ENCODE measurements around the gene C12orf57.

Gene C12orf57

DNA sequence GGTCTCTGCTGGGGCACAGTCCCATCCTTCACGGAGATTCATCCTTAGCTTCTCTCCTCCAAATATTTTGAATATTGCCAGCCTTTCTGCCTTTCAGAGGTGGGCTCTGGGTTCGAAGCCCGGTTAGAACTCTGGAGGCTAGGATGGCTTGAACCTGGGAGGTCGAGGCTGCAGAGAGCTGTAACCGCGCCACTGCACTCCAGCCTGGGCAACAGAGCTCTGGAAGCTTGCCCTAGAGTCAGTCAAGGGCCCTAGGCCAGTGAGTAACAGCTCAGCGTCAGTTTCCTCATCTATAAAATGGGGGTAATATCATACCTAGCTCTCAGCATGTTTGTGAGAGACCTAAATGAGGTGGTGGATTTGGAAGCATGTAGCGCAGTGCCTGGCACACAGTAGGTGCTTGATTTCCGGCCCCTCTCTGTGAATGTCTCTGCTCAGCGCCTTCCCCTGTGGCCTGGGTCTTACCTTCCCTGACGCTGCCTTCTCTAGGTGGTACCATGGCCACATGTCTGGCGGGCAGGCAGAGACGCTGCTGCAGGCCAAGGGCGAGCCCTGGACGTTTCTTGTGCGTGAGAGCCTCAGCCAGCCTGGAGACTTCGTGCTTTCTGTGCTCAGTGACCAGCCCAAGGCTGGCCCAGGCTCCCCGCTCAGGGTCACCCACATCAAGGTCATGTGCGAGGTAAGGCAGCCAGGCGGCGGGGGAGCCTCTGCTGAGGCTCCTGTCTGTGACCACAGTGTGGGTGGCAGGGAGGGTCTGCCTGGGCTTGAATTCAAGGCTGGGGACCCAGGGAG is 10.7 kb downstream of the C12orf57 start:
- no peak for DNase-seq

GRCh38 chr12:6955108-6956020 is 11.5 kb downstream of the C12orf57 start:
- no peak for DNase-seq

DNA sequence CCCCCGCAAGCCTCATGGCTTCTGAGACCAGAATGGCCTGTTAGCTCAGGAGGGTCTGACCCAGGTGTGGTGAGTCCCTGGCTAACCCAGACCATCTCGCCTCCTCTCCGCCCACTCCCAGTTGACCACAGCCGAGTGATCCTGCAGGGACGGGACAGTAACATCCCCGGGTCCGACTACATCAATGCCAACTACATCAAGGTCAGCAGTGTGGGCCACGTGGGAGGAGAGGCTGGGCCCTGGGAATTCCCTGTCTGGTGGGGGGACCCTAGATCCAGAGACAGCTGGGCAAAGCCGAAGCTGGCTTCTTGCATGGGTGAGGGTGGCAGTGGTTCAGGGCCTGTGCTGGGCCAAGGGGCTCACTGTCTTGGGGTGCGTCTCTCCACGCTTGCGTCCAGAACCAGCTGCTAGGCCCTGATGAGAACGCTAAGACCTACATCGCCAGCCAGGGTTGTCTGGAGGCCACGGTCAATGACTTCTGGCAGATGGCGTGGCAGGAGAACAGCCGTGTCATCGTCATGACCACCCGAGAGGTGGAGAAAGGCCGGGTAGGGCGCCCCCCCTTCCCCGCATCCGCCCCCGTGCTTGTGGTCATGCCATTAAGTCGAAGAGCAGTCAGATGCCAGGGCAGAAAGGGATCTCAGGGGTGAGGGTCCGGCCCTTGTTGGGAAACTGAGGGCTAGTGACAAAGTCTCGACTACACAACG is 12.4 kb downstream of the C12orf57 start:
- DNase-seq, result no peak

DNA sequence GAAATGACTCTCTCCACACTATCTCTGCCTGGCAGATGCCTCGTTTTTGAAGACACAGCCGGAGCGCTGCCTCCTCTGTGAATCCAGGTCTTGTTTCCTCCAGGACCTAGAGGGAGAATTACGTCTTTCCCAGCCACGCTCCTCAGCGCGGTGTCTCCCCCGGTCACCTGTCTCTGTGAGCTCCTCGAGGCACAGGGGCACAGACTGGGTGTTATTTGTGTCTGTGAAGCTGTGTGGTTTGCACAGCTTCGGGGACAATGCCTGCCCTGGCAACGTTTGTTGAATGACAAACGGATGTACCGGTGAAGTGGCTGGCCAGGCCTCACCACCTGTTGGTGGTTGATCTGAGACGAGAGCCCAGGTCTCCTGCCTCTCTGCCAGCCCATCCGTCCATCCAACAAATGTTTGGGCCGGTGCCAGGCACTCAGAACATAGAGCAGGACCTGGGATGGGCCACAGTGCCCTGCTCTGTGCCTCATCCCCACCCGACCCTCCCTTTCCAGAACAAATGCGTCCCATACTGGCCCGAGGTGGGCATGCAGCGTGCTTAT is 13.4 kb downstream of the C12orf57 start:
- DNase-seq, result no peak

- DNase-seq, result no peak
Measured at GRCh38 chr12:6957741-6958608, 14.2 kb downstream of the C12orf57 start.

GRCh38 chr12:6958609-6959057 is 14.8 kb downstream of the C12orf57 start:
- no peak for DNase-seq

DNA sequence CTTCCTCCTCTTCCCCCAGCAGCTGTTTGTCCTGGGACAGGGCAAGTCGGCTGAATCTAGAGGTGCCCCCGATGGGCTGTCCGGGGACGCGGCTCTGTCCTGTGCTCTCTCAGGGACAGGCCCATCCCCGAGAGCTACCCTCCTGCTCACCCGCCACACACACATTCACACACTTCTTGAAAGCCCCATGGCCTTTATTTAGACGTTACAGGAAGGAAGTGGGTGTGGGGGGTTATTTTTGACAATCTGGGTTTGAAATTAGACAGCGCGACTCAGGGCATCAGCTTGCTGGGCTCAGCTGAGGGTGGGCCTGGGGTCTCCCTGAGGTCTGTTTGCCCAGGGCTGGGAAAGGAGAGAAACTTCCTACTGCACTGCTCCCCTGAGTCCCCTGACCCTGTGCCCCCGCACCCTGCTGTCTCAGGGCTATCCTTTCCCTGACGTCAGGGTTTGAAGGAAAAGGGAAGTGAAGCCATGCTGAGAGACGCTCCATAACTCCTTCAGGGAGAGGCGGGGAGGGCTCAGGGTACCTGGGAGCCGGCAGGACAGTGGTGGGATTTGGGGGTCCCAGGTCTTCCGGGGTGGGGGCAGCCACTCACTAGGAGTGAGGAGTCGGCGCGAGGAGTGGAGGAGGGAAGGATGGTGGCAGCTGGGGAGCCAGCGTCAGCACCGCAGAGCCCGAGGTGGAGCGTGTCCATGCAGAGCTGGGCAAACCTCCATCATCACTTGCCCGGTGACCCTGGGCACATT is 15.4 kb downstream of the C12orf57 start:
- no peak for DNase-seq

DNA sequence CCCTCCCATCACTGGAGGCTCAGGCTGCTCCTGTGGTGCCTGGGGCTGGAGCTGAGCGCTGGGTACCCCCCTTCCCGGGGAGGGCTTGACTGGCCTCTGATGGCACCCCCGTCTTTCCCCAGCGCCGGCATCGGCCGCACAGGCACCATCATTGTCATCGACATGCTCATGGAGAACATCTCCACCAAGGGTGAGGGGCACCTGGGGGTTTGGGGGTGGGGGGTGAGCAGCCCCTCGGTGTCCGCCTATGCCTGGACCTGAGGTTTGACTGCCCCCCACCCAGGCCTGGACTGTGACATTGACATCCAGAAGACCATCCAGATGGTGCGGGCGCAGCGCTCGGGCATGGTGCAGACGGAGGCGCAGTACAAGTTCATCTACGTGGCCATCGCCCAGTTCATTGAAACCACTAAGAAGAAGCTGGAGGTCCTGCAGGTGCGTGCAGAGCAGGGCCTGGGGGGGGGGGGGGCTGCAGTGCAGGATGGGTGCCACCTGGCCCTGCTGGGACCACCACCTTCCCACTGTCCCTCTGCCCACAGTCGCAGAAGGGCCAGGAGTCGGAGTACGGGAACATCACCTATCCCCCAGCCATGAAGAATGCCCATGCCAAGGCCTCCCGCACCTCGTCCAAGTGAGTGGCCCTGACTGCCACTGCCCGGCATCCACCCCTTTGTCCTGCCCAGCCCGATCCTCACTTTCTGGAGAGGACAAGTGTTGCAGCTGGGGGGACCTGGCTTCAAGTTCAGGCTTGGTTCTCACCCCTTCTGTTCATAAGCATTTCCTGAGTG is 16.2 kb downstream of the C12orf57 start:
- no peak for DNase-seq

DNA sequence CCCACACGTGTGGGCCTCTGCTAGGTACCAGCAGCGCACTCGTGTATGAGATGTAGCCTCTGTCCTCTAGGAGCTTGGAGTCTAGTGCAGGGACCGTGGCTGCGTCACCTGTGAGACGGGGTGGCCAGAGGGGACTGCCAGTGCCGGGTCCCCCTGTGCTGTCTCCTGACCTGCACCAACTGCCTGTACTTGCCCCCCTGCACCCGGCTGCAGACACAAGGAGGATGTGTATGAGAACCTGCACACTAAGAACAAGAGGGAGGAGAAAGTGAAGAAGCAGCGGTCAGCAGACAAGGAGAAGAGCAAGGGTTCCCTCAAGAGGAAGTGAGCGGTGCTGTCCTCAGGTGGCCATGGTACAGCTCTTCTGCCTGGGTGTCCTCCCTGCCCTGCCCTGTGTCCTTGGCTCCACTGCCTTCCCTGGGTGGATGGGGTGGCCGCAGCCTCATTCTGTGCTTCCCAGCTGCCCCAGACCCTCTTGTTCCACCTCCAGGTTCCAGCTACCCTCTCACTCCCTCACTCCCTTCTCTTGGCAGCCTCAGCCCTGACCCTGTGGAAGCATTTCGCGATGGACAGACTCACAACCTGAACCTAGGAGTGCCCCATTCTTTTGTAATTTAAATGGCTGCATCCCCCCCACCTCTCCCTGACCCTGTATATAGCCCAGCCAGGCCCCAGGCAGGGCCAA is 16.9 kb downstream of the C12orf57 start:
- peak; percentile 40 for DNase-seq

- DNase-seq, result peak; percentile 55
Measured at GRCh38 chr12:6961278-6961694, 17.5 kb downstream of the C12orf57 start.

DNA sequence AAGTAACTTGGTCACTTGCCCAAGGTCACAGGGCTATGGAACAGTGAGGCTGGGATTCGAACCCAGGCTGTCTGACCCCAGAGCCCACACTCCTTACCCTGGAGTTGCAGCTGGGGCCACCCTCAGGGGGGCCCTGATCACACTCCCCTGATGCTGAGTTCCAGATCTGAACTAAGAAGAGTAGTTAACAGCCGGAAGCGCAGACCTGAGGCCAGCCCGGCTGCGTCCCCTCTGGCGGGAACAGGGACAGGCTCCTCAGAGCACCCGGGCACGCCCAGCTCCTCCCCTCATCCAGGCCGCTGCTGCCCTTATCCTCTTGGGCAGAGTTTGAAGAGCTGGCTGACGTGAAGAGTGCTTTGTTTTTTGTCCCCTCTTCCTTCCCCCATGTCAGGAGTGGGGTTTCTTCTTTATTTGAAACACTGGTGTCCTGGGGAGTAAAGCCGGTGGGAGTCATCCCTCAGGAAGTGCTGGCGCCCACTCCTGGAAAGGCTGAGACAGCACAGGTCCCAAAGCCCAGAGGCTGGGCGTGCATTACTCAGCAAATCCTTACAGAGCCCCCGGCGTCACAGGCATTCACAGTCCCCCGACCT is 18.0 kb downstream of the C12orf57 start:
- DNase-seq, result peak; percentile 76

DNA sequence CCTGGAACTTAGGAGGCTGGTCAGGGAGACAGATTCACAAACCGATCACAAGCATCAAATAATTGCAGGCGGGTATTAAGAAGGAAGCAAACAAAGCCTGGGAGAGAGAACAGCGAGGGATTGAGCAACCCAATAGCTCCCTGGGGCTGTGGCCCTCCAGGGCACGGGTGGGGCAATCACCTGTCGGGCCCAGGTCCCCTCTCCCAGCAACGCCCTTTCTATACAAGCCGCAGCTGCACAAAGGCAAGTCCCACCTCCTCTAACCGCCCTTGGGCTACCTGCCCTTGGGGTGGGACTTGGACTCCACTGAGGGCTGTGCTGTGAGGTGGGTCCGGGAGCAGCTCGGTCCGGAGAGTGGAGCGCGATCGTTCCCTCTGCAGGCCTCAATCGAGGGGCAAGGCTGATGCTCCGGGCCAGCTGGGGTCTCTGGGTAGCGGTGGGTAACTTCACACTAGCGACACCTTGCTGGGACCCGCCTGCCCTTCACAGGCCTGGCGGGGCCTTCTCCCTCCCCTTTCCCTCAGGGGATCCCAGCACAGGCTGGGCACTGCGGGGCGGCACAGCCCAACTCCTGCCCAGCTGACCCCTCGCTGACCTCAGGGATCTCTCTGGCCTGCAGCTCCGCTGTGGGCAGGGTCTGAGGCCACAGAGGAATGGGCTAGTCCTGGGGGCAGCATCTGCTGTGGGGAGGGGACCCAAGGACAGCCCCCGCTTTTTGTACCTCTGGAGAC is 18.6 kb downstream of the C12orf57 start:
- DNase-seq, result no peak

GRCh38 chr12:6963016-6963731 is 19.4 kb downstream of the C12orf57 start:
- no peak for DNase-seq

GRCh38 chr12:6963791-6964413 is 20.1 kb downstream of the C12orf57 start:
- DNase-seq, result no peak

DNA sequence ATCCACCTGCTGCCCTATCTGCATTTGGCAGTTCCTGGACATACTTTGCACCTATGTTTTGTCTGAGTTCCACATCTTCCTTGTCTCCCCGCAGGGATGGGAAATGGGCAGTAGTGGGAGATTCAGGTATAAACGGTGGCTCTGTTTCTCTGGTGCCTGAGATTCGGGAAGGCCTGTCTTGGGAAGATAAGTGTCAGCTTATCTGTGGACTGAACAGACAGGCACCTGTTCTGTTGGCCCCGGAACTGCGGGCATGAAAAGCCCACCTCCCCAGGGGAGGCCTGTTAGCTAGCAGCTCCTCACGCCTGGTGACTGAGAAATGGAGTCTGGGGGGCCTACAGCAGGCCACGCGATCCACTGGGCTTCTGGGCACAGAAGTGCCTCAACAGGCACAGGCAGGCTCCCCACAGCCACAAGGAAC is 20.8 kb downstream of the C12orf57 start:
- no peak for DNase-seq

DNA sequence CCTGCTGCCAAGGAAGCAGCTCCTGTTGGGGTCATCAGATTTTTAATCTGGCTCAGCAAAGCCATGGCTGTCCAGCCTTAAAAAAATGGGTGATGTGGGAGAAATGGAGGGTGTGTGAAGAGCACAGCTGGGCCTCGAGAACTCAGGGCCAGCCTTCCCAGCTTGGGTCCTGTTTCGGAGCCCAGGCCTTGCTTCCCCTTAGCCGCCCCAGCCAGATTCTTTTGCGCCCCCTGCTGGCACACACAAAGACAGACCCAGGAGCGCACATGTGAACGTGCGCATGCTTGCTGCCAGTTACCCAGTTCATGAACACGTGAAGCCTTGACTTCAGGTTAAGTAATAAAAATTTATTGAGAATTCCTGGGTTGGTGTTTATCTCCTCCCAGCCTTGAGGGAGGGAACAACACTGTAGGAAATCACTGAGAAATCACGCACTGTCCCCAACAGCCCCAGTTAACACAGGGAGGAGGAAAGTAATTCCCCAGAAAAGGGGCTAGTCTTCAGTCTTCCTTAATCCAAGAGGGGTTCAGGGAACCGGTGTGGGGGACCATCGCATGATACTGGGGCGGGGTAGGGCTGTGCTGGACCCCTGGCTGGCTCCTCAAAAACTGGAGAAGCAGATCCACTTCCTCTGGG is 21.3 kb downstream of the C12orf57 start:
- peak; percentile 78 for DNase-seq

DNA sequence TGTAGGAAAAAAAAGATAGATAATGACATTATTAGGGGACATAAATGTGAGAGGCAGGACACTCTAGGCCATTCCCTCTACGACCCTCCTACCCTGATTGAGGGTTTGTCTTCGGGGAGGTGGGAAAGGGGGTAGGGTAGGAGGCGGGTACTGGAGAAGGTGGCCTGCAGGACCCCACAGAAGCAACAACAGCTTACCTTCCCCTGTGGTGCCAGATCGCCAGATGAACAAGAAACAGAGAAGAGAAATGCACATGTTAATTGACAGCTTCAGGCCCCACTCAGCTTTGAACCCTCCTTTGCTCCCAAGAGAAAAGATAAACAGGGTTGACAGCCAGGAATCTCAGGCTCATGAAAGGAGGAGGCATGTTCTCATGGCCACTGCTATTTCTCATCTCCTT is 21.9 kb downstream of the C12orf57 start:
- no peak for DNase-seq

All from EL (cell line).